Measurements from ENCODE around the gene RABL3.

DNA sequence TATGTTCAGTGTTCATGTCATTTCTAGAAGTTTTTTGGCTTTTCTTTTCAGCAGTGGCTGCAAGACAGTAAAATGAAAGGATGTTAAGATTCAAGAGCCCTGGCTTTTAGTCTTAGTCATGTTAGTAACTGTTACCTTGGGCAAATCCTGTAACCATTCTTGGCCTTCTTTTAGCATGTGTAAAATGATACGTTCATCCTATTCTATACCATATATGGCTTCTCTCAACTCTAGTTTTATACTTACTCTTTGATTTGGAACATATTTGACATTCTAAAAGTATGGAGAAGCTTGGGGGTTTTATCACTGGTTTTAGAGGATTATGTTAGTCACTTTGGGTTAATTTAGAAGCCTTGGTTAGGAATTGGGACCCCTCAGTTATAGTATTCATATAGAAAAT lies 20.3 kb upstream of the RABL3 start:
- TF ChIP-seq, protein P1, sequence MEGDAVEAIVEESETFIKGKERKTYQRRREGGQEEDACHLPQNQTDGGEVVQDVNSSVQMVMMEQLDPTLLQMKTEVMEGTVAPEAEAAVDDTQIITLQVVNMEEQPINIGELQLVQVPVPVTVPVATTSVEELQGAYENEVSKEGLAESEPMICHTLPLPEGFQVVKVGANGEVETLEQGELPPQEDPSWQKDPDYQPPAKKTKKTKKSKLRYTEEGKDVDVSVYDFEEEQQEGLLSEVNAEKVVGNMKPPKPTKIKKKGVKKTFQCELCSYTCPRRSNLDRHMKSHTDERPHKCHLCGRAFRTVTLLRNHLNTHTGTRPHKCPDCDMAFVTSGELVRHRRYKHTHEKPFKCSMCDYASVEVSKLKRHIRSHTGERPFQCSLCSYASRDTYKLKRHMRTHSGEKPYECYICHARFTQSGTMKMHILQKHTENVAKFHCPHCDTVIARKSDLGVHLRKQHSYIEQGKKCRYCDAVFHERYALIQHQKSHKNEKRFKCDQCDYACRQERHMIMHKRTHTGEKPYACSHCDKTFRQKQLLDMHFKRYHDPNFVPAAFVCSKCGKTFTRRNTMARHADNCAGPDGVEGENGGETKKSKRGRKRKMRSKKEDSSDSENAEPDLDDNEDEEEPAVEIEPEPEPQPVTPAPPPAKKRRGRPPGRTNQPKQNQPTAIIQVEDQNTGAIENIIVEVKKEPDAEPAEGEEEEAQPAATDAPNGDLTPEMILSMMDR (IDR thresholded peaks at IDR 0.05 in 8 of 11, conservative IDR thresholded peaks at IDR 0.05 in 3 of 11) = no peak
- TF ChIP-seq POLR2A (IDR thresholded peaks at IDR 0.05) (no peak), POLR2AphosphoS5 (IDR thresholded peaks at IDR 0.05) (no peak)
